GM18505 (cell line): ENCODE measurements around the gene ITM2C.
A peak's percentile ranks its signal among the peaks of the same experiment; 100 is the strongest.

Source experiments
- ATAC-seq: cut with Tn5 transposase; IDR thresholded peaks from one replicate; pipeline ENCODE4 v1.9.1; 2021; ENCODE audit not compliant: unreplicated experiment
- POLR2A ChIP-seq: IDR thresholded peaks from 4 replicates; pipeline ENCODE4 v1.6.1; 2011; ENCODE audit warnings: borderline replicate concordance; ENCODE audit not compliant: insufficient read depth, insufficient read length; ENCODE audit errors: extremely low read depth

The ITM2C gene

GRCh38 chr2:230864605-230865306 is at the start of gene ITM2C:
TSS of gene ITM2C (plus strand) at chr2:230864942. CDS start at chr2:230865026, 84 bp downstream.
- peak; percentile 74 for TF ChIP-seq POLR2A
- peak; percentile 78 for ATAC-seq

GRCh38 chr2:230815088-230815487 is 49.7 kb upstream of the ITM2C start:
- ATAC-seq, result no peak
- no peak for TF ChIP-seq POLR2A

- TF ChIP-seq POLR2A, result no peak
- ATAC-seq, result no peak
Measured at GRCh38 chr2:230816735-230817134, 48.0 kb upstream of the ITM2C start.

- ATAC-seq, result no peak
- no peak for TF ChIP-seq POLR2A
Measured at GRCh38 chr2:230819433-230819832, 45.3 kb upstream of the ITM2C start.

GRCh38 chr2:230821261-230821990 is 43.3 kb upstream of the ITM2C start:
- no peak for ATAC-seq

GRCh38 chr2:230821991-230822520 is 42.7 kb upstream of the ITM2C start:
- no peak for TF ChIP-seq POLR2A
- ATAC-seq, result no peak

More at GRCh38 chr2:230821261-230821990, 43.3 kb upstream of the ITM2C start:
- TF ChIP-seq POLR2A, result no peak

GRCh38 chr2:230823264-230823964 is 41.3 kb upstream of the ITM2C start:
- no peak for ATAC-seq
- TF ChIP-seq POLR2A, result no peak

- ATAC-seq, result peak; percentile 58
- TF ChIP-seq POLR2A, result no peak
Measured at GRCh38 chr2:230824406-230824978, 40.2 kb upstream of the ITM2C start.

GRCh38 chr2:230825354-230825753 is 39.4 kb upstream of the ITM2C start:
- no peak for ATAC-seq
- TF ChIP-seq POLR2A, result no peak

- no peak for TF ChIP-seq POLR2A
- no peak for ATAC-seq
Measured at GRCh38 chr2:230827774-230828271, 36.9 kb upstream of the ITM2C start.

GRCh38 chr2:230828272-230828961 is 36.3 kb upstream of the ITM2C start:
- no peak for ATAC-seq
- no peak for TF ChIP-seq POLR2A

- ATAC-seq, result no peak
- no peak for TF ChIP-seq POLR2A
Measured at GRCh38 chr2:230829293-230829692, 35.4 kb upstream of the ITM2C start.
